Neural crest cell (in vitro differentiated cells): ENCODE data around the gene LITAFD. TPM values are rescaled to one million over a fixed set of nuclear protein-coding genes. Genes with fewer than 3 reads are reported as not detected.

ENCODE experiments used
- DNase-seq: peaks from one replicate; pipeline ENCODE4 v3.0.0; 2021; ENCODE audit warnings: low read depth, mixed read lengths, low spot score
- H3K27ac Mint-ChIP-seq: one replicate; pipeline ENCODE4 v1.8.0; 2021; ENCODE audit warnings: mild to moderate bottlenecking, mixed read lengths; ENCODE audit not compliant: unreplicated experiment
- H3K27me3 Mint-ChIP-seq: 2 replicates; pipeline ENCODE4 v1.8.0; 2021; ENCODE audit warnings: low read depth, mild to moderate bottlenecking, mixed read lengths
- H3K36me3 Mint-ChIP-seq: 2 replicates; pipeline ENCODE4 v1.8.0; 2021; ENCODE audit warnings: low read depth, mild to moderate bottlenecking, mixed read lengths
- H3K4me1 Mint-ChIP-seq: 2 replicates; pipeline ENCODE4 v1.8.0; 2021; ENCODE audit warnings: mixed read lengths
- H3K4me3 Mint-ChIP-seq: one replicate; pipeline ENCODE4 v1.8.0; 2021; ENCODE audit warnings: mild to moderate bottlenecking, mixed read lengths
- H3K9me3 Mint-ChIP-seq: 2 replicates; pipeline ENCODE4 v1.8.0; 2021; ENCODE audit warnings: mixed read lengths
- CTCF ChIP-seq: fragments of 200-600 bp; sonication (generic); conservative IDR thresholded peaks from 2 replicates; pipeline ENCODE4 v1.5.0; 2021; ENCODE audit warnings: antibody characterized with exemption, mild to moderate bottlenecking
- total RNA-seq: library from RNA; stranded (reverse); gene quantifications from 2 replicates; pipeline ENCODE4 v1.2.1, GENCODE V29; 2021

LITAFD gene
- total RNA-seq, 1 donor from 2014 or later: not detected

- peak overlapping the region; percentile 41 for H3K4me3 Mint-ChIP-seq
- H3K4me1 Mint-ChIP-seq: peaks cover 6% of the 10 kb centered on the region
- no peaks in the 10 kb centered on the region for H3K36me3 Mint-ChIP-seq
- no peak for TF ChIP-seq CTCF
- DNase-seq: no peak
- H3K27ac Mint-ChIP-seq: no peak overlapping the region
- peaks cover 8% of the 10 kb centered on the region for H3K27me3 Mint-ChIP-seq
- no peaks in the 10 kb centered on the region for H3K9me3 Mint-ChIP-seq
These were observed 1.2 kb upstream of the LITAFD start for GRCh38 chr16:8880839-8881510.

- DNase-seq: no peak
- Mint-ChIP-seq H3K27ac (no peak overlapping the region), H3K4me3 (peak overlapping the region; percentile 23), H3K4me1 (peaks cover 10% of the 10 kb centered on the region), H3K27me3 (peaks cover 12% of the 10 kb centered on the region), H3K36me3 (peaks cover 7% of the 10 kb centered on the region), H3K9me3 (no peaks in the 10 kb centered on the region)
- TF ChIP-seq CTCF: no peak
These were observed 700 bp downstream of the LITAFD start for GRCh38 chr16:8882725-8883377.

- peak overlapping the region; percentile 77 for H3K4me3 Mint-ChIP-seq
- peaks cover 9% of the 10 kb centered on the region for H3K27me3 Mint-ChIP-seq
- no peak for TF ChIP-seq CTCF
- H3K36me3 Mint-ChIP-seq: peaks cover 12% of the 10 kb centered on the region
- H3K4me1 Mint-ChIP-seq: peaks cover 10% of the 10 kb centered on the region
- H3K9me3 Mint-ChIP-seq: no peaks in the 10 kb centered on the region
- H3K27ac Mint-ChIP-seq: no peak overlapping the region
- no peak for DNase-seq
These were observed 3.8 kb downstream of the LITAFD start for GRCh38 chr16:8885674-8886592.

GRCh38 chr16:8886593-8887430 is 4.7 kb downstream of the LITAFD start:
- Mint-ChIP-seq H3K27ac (peak overlapping the region; percentile 57), H3K4me1 (peaks cover 13% of the 10 kb centered on the region), H3K9me3 (no peaks in the 10 kb centered on the region), H3K36me3 (peaks cover 17% of the 10 kb centered on the region), H3K27me3 (peaks cover 9% of the 10 kb centered on the region), H3K4me3 (peak overlapping the region; percentile 22)
- TF ChIP-seq CTCF: no peak
- DNase-seq: no peak

GRCh38 chr16:8887431-8887765 is 5.2 kb downstream of the LITAFD start:
- TF ChIP-seq CTCF: no peak
- Mint-ChIP-seq H3K36me3 (peaks cover 21% of the 10 kb centered on the region), H3K4me1 (peaks cover 19% of the 10 kb centered on the region), H3K27ac (peak overlapping the region; percentile 57), H3K27me3 (peaks cover 9% of the 10 kb centered on the region), H3K9me3 (no peaks in the 10 kb centered on the region), H3K4me3 (peak overlapping the region; percentile 22)
- no peak for DNase-seq
